ENCODE measurements around the gene ARL4A.

The ARL4A gene

GRCh38 chr7:12703881-12704280, 16.4 kb downstream of the ARL4A start:
- DNase-seq (ENCODE audit: low spot score) = no peak

- no peak for DNase-seq (ENCODE audit: low spot score)
These were observed 18.4 kb downstream of the ARL4A start for GRCh38 chr7:12705878-12706277.

GRCh38 chr7:12706900-12707536, 19.6 kb downstream of the ARL4A start:
- DNase-seq (ENCODE audit: low spot score) = no peak

- DNase-seq (ENCODE audit: low spot score) = no peak
These were observed 20.9 kb downstream of the ARL4A start for GRCh38 chr7:12708314-12708713.

- no peak for DNase-seq (ENCODE audit: low spot score)
These were observed 22.5 kb downstream of the ARL4A start for GRCh38 chr7:12709726-12710502.

- DNase-seq (ENCODE audit: low spot score) = no peak
These were observed 23.7 kb downstream of the ARL4A start for GRCh38 chr7:12711124-12711523.

- no peak for DNase-seq (ENCODE audit: low spot score)
These were observed 24.8 kb downstream of the ARL4A start for GRCh38 chr7:12712236-12712635.

GRCh38 chr7:12713625-12714378, 26.4 kb downstream of the ARL4A start:
- DNase-seq (ENCODE audit: low spot score) = no peak

- DNase-seq (ENCODE audit: low spot score) = no peak
These were observed 26.9 kb downstream of the ARL4A start for GRCh38 chr7:12714379-12714737.

GRCh38 chr7:12715372-12716133, 28.1 kb downstream of the ARL4A start:
- peak; percentile 84 for DNase-seq (ENCODE audit: low spot score)

GRCh38 chr7:12716134-12716681, 28.8 kb downstream of the ARL4A start:
- no peak for DNase-seq (ENCODE audit: low spot score)

GRCh38 chr7:12716722-12717121, 29.3 kb downstream of the ARL4A start:
- no peak for DNase-seq (ENCODE audit: low spot score)

GRCh38 chr7:12719141-12719919, 31.9 kb downstream of the ARL4A start:
- DNase-seq (ENCODE audit: low spot score) = peak; percentile 74

- no peak for DNase-seq (ENCODE audit: low spot score)
These were observed 32.8 kb downstream of the ARL4A start for GRCh38 chr7:12719981-12720865.

GRCh38 chr7:12721286-12721830, 33.9 kb downstream of the ARL4A start:
- no peak for DNase-seq (ENCODE audit: low spot score)

GRCh38 chr7:12722136-12722535, 34.7 kb downstream of the ARL4A start:
- no peak for DNase-seq (ENCODE audit: low spot score)

GRCh38 chr7:12722636-12723605, 35.5 kb downstream of the ARL4A start:
- DNase-seq (ENCODE audit: low spot score) = no peak

GRCh38 chr7:12725575-12726316, 38.3 kb downstream of the ARL4A start:
- no peak for DNase-seq (ENCODE audit: low spot score)
